Measurements from ENCODE around the gene COL9A3.

DNA sequence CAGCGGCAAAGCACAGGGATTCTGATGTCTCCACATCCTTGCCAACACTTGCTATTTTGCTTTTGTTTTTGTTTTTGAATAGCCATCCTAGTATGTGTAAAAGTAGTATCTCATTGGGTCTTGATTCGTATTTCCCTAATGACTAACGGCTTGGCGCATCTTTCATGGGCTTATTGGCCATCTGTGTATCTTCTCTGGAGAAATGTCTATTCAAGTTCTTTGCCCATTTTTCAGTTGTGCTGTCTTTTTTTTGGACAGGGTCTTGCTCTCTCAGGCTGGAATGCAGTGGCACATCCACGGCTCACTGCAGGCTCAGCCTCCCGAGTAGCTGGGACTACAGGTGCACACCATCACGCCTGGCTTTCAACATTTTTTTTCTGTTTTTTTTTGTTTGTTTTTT is 27.3 kb downstream of the COL9A3 start:
- TF ChIP-seq POLR2A (IDR thresholded peaks at IDR 0.05; ENCODE audit: low read depth, low read length) (no peak), POLR2AphosphoS5 (IDR thresholded peaks at IDR 0.05; ENCODE audit: low read depth, low read length) (no peak)

All from GM12892 (cell line).